NCI-H510A treated with DMSO at 0.1 percent for 48 hours (cell line): Measurements from ENCODE around the gene CFAP299.

Experiments used
- DNase-seq: peaks from one replicate; lab custom pipeline; 2025; lab: John Stamatoyannopoulos, UW

The CFAP299 gene

DNA sequence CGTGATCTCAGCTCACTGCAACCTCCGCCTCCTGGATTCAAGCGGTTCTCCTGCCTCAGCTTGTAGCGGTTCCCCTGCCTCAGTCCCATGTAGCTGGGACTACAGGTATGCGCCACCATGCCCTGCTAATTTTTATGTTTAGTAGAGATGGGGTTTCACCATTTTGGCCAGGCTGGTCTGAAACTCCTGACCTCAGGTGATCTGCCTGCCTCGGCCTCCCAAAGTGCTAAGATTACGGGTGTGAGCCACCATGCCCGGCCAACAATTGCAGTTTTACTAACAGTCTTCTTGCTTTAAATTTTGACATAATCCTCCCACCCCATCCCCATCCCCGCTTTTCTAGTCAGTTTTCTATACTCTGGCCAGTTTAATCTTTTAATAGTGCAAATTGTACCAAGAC, 112.0 kb downstream of the CFAP299 start:
- DNase-seq = no peak

DNA sequence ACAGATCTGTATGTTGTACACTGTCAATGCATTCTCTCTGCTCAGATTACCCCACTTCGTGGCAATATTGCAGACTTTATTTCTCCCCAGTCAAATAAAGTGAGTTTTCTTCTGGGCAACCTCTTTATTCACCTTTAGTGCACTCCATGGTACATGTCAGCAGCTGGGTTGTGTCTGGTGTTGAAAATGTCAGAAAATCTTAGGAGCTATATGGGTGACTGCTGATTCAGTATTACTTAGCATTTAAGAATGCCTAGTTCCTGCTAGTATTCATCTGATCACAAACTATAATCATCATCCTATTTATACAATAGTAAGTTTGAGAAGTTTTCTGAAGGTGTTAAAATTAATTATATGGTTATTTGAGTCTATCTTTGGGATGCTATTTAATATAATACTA, 112.5 kb downstream of the CFAP299 start:
- no peak for DNase-seq

DNA sequence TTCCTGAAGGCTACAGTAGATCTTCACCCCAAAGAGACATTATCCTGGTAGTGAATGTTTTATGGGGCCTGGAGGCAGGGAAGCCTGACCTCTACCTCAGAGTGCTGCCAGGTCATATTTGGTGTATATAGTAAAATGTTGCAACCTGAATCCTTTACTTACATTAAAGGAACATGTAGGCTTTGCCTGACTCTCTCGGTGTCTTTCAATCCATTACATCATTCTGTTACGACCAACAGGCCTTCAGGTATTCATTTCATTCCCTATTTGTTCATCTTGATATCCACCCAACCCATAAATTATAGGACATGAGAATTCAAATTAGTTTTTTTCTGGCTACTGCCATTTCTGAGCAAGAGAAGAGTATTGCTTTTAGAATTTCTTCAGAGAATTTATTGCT, 116.5 kb downstream of the CFAP299 start:
- DNase-seq = no peak

DNA sequence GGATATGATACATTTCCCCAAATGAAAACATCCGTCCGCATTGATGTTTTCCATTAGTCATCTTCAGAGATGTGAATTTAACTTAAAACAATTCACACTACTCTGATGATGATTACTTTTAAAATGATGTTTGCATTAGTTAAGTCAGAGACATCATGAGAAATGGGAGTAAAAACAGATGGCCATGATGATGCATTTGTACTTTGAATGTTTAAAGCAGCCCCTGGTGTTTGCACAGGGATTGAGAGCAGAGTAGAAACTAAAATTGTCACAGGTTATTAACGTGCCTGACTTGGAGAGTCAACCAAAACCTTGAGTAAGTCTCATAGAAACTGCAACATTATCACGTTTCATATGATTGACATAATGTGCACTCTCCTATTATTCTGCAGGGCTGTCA, 117.2 kb downstream of the CFAP299 start:
- no peak for DNase-seq

DNA sequence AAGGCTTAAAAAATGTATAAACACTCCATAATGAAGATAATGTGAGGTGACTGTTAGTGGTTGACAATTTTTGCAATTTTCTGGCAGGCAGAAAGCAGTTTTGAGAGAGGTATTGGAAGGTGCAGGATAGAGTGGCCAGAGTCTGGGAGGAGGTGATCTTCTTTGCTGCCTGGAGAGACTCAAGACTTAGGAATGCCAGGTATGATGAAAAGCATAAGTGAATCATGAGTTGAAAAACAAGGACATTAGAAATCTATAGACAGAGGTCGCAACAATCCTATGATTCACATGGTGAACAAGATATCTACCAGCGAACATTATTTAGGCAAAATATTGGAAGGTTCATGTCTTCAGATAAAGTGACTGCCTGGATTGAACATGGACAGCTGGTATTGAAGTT, 118.5 kb downstream of the CFAP299 start:
- no peak for DNase-seq

DNA sequence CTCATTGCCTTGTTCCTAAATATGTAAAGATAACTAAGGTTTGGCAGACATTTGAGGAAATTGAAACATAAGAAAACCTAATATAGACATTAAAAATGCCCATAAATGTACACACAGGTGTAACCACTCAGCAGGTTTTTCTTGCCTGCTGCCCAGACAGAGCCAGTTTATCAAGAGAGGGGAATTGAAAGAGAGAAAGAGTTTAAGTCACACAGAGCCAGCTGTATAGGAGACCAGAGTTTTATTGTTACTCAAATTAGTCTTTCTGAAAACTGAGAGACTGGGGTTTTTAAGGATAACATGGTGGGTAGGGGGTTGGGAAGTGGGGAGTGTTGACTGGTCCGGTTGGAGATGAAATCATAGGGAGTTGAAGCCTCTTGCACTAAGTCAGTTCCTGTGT, 119.0 kb downstream of the CFAP299 start:
- DNase-seq = no peak

DNA sequence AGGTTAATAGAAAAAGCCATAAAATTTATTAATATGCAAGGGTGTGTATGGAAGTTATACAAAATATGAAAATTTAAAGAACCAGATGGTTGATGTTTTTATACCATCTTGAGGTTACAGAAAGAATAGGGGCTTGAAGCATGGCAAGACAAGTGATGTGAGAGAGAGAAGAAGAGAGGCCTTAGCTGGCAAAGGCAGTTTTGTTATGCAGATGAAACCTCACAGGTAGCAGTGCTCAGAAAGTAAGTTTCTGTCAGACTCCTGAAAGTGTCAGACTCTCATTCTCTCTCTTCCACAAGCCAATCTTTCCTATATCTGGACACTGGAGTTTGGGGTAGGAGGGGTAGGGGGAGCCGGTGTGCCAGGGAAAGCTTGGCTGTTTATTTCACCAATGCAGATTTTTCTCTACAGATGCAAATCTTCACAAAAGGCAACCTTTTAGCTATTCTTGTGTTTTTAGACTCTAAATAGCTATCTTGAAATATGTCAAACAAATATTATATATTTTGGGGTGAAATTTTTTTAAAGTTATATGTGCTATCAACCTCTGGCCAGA, 124.5 kb downstream of the CFAP299 start:
- DNase-seq = no peak

DNA sequence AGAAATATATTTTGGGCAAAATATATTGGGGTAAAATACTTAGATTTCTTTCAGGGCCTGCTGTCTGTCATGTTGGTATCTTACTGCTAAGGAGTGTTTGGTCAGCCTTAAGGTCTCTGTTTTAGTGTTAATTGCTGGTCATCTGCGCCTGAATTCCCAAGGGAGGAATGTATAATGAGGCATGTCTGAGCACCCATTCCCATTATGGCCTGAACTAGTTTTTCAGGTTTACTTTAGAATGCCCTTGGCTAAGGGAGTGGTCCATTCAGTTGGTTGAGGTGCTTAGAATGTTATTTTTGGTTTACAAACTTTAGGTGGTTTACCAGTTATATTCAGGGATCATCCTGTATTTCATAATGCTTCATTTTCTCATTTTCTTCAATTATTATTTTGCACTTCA, 125.9 kb downstream of the CFAP299 start:
- no peak for DNase-seq

DNA sequence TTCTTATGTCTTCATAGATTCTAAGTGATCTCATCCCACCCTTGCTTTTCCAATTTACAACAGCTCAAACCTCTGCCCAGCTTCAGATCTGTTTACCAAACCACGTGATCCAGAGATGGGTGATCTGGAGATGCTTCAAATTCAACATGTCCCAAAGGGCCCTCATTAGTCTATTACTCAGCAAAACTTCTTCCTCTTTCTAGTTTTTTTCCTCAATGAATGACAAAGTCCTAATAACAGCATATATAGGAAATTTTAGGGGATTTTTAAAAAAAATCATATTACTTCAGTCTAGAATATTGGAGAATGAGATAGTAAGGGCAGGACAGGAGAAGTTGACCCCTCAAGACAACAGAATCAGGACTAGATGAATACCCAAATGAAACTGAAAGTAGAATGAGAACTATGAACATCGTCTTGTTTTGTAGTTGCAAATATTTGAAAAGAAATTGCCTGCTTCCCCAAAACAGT, 127.1 kb downstream of the CFAP299 start:
- DNase-seq = no peak

DNA sequence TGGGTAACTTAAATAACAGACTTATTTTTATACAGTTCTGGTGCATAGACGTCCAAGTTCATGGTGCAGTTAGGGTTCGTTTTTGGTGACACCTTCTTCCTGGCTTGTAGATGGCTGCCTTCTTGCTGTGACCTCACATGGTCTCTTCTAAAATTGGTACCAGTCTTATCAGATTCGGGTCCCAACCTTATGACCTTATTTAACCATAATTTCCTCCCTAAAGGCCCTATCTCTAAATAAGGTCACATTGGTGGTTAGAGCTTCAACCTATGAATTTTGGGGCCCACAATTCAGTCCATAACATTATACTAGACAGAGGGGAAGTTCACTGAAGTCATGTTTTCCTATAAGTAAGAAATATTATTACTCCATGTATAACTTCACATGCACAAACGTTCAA, 128.0 kb downstream of the CFAP299 start:
- no peak for DNase-seq

DNA sequence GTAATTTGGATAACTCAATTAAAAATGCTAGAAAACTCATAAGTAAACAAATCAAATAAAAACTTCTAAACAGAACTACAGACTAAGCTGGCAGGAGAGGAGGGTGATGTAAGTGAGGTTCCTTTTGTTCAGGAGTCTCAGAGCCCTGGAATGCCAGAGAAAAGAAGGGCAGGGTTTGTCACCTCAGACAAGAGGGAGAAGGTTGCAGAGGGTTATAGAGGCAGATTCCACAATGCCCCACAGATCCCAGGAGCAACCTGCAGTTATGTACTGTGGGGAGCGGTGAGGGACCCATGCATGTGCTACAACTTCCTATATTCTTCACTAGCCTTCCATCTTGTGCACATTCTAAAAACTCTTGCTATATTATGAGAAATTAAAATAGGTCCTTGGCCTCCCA, 129.7 kb downstream of the CFAP299 start:
- DNase-seq = no peak

DNA sequence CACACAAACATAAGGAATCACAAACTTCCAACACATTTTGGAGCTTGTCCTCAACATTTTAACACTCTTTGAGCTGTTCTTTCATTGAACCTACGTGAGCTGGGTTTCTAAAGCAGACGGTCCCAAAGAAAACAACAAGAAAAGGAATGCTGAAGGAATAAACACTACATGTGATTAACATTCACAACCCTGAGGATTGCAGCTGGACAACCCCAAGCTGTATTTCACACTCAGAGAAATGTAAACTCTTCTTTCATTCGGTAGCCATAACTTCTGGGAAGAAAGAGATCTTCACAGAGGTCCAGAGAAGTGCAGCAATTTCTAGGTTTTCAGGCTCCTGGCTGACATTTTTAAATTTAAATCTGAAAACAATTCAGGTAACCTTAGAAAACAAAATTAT, 130.2 kb downstream of the CFAP299 start:
- DNase-seq = no peak

DNA sequence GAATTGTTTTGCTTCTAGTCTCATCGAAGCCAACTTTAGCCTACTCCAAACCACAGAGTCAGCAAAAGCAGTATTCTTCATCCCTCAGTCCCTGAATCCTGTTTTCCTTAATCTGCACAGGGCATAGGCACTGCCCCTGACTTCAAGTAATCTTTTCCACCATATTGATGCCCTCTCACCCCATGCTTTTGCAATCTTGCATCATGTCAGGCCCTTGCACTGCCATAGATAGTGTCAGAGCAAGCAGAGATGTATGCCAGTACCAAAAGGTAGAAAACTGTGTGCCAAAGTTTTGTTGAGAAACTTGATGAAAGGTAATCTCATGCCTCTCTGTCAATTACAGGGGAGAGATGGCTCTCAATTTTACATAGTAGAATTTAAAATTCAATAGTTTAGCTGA, 131.1 kb downstream of the CFAP299 start:
- no peak for DNase-seq

DNA sequence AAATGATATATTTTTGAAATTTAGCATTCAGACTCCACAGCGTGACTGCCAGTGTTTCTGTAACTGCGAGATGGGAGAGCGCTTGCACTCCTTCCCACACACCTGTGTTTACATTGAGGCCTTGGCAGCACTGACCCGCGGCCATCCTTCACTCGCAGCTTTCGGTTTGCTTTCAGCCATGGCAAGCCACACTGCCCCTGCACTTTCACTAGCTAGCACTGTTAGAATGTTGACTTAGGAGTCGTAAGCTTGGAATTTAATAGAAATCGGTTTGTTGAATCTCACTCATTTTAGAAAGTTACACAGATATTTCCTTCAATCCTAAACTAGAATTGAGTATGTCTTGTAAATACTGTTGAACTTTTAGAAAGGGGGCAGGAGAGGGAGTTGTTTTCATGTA, 136.2 kb downstream of the CFAP299 start:
- DNase-seq = peak; percentile 59

DNA sequence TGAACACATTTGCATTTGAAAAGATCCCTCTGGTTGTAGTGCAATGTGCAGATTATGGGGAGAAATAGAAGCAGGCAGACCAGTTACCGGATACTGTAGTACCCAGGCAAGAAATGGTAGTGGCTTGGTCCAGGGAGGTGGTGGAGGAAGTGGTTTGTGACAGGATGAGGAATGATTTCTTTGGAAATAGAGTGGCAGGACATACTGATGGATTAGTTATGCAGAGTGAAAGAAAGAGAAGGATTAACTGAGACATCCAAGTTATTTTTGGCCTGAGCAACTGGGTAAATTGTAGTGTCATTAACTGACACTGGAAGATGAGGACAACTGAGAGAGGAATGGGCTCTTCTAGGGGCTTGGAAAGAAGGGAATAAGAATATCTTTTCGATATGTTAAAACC, 139.7 kb downstream of the CFAP299 start:
- no peak for DNase-seq

DNA sequence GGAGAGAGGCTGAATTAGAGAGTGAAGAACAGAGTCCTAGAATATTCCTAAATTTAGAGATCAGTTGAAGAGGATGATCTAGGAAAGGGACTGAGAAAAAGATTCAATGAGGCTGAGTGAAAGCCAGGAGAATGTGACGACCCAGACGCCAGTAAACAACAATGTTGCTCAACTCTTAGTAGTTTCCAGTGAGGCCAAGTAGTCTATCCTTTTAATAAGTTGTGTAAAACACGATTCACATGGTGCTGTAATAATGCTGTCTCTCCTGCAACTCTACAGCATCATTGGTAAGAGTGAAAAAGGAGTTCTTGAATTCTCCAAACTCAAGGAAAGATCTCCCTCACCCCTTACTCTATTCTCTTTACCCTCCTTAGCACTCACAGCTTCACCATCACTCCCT, 140.3 kb downstream of the CFAP299 start:
- DNase-seq = no peak

DNA sequence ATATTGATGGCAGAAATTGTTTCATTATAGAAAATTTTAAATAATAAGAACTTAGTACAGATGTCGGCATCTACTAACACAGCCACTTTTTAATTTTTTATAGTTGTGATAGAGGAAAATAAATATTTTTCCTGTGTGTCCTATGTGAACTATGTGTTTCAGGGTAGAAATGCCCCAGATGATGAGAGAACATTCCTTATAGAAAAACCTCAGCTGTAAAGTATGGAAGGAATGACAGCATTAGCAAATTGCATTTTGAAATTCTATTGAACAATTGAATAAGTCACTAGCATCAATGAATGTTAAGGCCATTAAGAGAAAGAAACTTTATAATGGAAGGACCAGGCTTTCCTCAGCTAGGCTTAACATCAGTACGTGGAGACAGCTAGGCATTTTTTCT, 149.2 kb downstream of the CFAP299 start:
- no peak for DNase-seq

DNA sequence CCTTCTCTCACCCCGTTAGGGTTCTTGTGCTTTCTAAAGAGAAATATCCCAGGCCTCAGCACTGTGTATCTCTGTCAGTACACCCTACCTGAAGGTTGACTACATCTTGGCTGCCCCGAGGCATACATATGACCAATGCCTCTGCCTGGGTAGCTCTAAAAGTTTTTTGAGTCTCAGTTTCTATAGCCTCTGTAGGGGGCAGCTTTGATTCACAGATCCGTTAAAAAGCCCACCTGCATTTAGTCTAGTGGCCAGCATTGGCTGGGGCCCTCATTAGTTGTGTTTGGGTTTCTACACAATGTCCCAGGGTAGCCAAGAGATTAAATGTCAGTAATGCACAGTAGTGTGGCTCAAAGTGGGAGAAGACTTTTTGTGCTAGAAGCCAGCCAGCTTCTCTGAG, 151.1 kb downstream of the CFAP299 start:
- no peak for DNase-seq

DNA sequence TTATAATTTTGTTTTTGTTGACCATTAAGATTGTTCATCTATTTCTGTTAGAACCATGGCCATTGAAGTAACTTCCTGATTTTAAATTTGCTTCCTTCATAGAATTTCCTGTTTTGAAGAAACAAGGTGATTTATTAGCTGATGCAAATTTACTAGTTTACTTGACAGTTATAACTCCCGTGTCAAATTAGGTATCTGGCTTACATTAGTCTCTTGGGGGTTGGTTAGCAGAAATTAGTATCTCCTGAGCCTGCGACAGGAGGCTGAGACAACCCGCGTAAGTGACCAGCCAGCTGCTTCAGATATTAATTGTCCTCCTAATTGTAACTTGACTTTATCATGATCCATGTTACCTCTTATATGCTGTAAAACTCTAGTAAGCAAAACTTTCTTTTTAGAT, 154.3 kb downstream of the CFAP299 start:
- no peak for DNase-seq

DNA sequence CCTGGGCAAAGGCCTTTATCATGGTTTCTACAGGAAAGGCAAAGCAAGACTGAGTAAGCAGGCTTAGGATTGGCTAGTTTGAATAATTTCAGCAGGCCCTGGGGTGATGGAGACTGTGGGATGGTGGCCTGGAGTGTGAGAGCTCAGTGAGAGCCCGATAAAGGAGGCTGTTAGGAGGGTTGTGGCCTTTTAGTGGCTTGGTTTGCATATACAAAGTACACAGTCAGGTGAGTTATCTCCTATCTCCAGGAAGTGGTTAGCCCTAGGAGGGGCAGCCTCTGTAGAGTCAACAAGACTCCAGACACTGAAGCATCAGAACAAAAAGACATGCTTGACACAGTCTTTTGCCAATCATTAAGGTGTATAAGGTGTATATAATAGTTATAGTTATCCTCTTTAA, 157.2 kb downstream of the CFAP299 start:
- peak; percentile 5 for DNase-seq

DNA sequence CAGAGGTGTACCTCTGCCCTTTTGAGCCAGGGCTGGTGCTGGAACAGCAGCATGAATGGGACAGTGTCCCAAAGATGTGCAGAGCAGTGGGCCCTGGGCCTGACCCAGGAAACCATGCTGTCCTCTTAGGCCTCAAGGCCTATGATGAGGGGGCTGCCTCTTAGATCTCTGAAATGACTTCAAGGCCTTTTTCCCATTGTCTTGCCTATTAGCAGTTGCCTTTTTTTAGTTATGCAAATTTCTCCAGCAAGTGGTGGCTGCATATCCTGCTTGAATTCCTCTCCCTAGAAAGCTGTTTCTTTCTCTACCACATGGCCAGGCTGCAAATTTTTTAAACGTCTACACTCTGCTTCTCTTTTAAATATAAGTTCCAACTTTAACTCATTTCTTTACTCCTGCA, 160.3 kb downstream of the CFAP299 start:
- no peak for DNase-seq

DNA sequence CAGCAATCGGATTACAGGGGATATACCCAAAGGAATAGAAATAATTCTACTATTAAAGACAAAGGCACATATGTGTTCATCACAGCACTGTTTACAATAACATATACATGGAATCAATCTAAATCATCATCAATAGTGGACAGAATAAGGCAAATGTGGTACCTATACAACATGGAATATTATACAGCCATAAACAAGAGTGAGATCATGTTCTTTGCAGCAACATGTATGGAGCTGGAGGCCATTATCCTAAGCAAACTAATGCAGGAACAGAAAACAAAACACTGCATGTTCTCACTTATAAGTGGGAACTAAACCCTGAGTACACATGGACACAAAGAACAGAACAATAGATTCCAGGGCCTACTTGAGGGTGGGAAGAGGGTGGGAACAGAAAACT, 163.2 kb downstream of the CFAP299 start:
- DNase-seq = no peak

DNA sequence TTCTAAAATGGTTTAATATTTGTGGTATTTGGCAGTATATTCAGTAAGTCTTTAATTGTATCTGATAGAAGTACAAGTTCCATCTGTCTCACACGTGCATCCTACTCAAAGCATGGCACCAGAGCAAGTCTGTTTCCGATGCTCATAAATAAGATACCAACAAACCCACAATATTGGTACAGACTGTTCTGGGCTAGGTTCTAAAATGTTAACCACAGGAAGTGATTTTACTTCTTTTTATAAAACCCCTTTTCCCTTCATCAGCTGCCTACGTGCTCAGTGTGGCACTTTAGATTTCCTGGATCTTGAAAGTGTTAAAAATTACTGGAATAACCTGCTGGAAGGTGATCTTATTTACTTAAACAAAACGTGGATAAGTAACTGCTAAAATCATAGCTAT, 165.1 kb downstream of the CFAP299 start:
- no peak for DNase-seq

DNA sequence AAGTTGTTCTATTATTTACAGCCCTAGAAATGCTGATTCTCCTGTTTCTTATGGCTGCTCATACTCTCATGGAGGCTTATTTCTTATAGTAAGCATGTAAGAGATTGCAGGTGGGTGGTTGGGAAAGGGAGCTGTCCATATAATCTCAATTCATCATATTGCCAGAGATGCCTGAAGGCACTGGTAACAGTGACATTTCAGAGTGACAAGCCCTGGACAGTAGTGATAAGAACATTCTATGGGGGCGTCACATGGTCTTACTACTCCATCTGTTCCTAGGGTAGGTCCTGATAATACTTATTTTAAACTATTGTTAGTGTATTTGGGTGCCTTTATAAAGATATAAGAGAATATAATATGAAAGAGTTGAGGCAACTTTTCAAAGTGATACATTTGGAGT, 171.5 kb downstream of the CFAP299 start:
- DNase-seq = no peak

DNA sequence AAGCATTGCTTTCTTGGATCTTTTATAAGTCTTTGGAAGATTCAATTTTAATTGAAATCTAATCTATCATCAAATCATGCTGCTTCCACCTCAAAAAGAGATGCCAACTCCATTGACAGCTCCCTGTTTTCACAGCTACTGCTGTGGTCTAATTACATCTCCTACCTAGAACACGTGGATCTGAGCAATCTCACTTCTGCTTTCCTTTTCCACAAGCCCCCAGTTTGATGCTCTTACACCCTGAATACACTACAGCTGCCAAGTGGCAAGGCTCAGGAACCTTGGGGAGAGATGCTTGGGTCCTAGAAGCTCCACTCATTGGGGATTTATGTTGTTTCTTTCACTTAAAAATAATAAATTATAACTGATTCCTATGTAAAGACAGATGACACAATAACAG, 172.0 kb downstream of the CFAP299 start:
- DNase-seq = no peak
